GM18505 (cell line): ENCODE results near the gene KLK15.
A peak's percentile ranks its signal among the peaks of the same experiment; 100 is the strongest.

ENCODE experiments used
- ATAC-seq: cut with Tn5 transposase; IDR thresholded peaks from one replicate; pipeline ENCODE4 v1.9.1; 2021; ENCODE audit not compliant: unreplicated experiment
- POLR2A ChIP-seq: IDR thresholded peaks from 4 replicates; pipeline ENCODE4 v1.6.1; 2011; ENCODE audit warnings: borderline replicate concordance; ENCODE audit not compliant: insufficient read depth, insufficient read length; ENCODE audit errors: extremely low read depth

The KLK15 gene

DNA sequence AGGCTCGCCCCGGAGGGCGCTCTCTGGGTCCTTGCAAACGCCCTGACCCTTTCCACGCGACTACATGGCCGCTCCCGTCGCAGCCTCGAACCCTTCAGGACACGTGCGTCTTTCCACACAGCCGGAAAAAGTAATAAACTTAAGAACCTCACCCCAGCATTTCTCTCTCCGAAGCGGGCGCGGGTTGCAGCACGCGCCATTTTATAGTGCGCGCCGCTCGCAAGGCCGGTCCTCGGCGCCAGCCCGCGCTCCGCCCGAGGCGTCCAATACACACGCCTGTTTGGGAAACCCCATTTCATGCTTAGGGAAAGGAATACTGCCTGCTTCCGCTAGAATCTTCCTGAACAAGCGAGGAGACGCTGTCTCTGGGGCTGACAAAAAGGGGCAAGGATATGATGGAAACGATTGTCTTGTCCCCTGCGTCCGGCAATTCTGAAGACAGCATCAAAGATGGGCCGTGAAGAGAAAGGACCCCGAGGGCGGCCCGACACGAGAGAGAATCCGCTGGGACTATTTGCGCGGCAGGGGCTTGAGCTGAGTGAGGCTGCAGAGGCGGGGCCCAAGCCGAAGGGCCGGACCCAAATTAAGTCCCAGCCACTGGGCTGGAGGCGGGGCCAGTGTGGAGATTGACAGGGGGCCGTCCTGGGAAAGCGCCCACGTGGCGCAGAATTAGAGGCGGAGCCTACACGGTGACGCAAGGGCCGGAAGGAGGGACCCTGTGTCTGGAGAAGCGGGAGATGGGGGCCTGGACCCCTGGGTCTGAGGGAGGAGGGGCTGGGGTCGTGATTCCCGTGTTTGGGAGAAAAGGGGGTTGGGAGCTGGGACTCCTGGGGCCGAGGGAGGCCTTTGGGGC is 28.7 kb downstream of the KLK15 start:
- ATAC-seq: peak; percentile 89
- peak; percentile 99 for TF ChIP-seq POLR2A

DNA sequence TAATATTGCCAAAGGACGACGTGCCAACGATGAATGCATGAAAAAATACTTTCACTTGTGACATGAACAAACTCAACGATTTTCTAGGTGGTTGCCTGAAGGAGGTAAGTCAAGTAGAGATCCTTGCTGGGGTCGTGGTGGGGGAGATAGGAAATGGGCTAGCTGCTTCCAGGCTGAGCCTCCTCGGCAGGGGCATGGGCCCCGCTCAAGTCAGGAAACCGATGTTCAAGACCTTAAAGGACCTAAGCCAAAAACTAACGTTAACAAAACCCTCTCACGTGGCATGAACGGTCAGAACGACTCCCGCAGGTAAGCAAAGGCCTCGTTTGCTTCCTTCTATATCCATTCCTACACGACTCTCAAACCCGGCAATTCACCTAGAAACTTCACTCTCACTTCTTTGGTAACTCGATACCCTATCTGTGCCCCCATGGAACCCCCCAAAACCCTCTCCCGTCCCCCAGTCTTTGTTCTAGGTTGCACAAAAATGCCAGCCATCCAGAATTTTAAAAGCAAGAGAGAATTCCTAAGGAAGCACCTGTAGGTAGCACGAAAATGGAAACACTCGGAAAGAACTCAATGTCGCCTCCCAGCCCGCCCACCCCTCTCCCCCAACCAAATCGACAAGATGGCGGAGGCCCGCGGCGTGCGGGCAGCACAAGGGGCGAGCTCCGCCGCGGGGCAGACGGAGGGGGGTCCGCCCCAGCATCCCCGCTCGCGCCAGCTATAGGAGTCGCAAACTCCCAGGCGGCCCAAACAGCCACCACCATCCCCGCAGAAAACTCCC is 29.5 kb downstream of the KLK15 start:
- no peak for ATAC-seq
- TF ChIP-seq POLR2A: no peak

DNA sequence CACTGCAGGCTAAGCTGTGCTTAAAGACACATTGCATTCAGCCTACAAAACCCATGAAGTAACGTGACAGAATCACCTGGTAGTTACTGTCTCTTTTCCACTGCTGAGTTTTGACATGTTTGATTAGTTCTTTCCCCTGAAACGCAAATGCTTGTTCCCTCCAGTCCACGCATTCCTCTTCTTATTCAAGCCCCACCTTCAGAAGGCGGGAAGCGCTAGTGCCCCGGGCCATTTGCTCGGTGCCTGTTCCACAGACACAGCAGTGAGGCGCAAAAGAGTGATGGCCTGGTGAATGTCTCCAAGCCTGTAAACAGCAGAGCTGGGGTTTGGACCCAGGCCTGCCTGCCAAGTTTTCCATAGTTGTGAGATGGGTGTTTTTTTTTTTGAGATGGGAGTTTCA is 32.3 kb downstream of the KLK15 start:
- no peak for TF ChIP-seq POLR2A
- ATAC-seq: no peak

DNA sequence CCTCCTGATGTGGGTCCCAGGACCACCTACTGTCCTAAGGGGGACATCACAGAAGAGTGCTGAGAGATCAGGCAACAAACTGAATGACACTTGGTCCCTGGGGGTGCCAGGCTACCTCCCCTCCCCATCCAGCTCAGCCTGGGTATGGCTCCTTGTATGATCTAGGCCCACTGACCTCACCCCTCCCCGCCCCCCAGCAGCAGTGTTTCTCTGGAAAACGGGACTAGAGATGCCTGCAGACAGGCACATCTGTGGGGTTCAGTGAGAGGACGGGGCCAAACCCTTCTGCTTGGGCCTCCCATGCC is 33.9 kb downstream of the KLK15 start:
- no peak for TF ChIP-seq POLR2A
- ATAC-seq: no peak

DNA sequence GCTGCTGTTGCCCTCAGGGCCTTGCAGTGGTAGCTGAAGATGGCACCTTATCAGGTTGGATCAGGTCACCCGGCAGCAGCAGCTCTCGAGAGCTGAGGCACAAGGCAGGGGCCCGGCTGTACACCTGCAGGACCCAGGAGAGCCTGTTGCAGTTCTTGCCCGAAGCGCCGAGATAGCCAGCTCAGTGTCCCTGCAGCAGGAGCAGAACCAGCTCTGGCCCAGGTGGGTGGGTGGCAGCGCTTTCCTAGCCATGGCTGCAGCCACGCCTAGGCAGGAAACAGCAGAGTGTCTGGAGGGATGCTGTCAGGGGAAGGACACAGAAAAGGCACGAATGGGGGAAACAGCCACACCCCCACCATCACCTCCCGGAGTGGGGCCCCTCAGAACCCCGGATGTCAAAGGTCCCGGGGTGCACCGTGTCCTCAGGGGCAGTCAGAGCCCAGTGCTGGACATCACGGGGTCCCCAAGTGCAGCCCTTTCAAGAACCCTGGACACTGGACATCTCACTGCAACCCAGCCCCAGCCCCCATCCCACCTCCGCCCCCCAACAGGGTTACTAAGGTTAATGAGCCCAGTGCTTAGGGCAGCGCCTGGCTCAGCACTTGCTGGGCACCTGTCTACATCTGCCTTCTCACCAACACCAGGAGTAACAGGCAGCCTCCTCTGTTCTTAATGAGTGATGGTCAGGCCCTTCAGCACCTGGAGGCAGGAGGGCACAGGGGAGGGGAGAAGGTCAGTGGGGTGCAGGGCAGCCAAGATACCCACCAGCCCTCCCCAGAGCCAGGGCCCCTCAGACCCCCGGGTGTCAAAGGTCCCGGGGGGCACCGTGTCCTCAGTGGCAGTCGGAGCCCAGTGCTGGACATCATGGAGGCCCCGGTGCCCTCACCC is 34.5 kb downstream of the KLK15 start:
- no peak for ATAC-seq
- no peak for TF ChIP-seq POLR2A

DNA sequence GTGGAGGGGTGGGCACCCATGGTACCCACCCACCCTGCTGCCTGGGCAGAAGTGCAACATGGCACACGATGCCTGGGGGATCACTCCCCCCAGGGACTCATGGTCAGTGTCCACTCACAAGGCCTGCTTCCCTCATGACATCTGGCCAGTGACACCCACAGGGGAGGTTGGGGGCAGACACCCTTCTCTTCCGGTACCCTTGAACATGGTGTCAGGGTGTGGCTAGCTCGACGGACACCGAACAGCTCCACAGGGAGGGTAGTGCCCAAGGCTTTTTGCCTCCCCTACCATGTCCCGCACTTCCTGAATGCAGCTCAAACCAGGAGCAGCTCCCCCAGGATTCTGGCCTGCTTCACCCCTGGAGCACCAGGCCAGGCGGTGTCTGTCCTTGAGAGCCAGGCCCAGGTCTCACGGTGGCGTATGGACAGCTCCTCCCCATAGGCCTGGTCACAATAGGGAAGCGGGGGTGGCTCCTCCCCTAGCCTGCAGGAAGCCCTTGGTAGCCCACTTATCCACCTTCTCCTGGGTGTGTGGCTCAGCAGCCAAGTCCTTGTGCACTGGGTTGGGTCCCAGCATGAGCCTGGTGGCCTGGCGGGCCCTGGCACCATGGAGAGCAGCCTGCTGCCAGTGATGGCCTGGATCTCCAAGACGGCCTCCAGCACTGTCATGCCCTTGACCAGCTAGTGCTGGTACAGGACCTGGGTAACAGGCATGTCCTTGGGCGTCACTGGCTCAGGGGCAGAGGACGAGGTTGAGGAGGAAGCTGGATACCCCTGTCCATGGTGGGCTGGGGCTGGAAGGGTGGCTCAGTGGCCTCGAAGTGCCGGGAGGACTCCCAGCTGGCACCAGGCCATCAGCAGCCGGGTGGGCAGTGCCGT is 35.4 kb downstream of the KLK15 start:
- no peak for ATAC-seq
- TF ChIP-seq POLR2A: no peak

- no peak for ATAC-seq
- no peak for TF ChIP-seq POLR2A
Measured at GRCh38 chr19:50797429-50797780, 36.0 kb downstream of the KLK15 start.

- TF ChIP-seq POLR2A: peak; percentile 31
- no peak for ATAC-seq
Measured at GRCh38 chr19:50796634-50797428, 36.5 kb downstream of the KLK15 start.

DNA sequence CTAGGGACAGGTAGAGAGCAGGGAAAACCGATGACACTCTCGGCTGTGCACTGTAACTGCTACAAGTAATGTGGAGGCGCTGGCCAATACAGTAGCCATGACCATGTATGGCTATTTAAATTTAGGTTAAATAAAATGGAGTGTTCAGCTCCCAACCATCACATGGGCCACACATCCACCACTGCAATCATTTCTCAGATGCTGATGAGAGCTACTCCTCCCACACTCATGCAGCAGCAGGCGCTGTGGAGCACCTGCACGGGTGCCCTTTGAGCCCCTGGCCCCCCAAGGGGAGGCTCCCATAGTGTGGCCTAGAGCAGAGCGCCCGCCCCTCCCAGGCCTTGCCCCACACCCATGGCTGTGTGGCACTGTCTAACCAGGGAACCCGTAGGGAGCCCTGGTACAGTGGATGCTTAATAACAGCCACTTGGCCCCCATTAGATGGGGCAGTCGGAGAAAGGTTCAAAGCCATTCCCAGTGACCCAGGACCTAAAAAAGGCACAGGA is 37.2 kb downstream of the KLK15 start:
- peak; percentile 47 for TF ChIP-seq POLR2A
- no peak for ATAC-seq

DNA sequence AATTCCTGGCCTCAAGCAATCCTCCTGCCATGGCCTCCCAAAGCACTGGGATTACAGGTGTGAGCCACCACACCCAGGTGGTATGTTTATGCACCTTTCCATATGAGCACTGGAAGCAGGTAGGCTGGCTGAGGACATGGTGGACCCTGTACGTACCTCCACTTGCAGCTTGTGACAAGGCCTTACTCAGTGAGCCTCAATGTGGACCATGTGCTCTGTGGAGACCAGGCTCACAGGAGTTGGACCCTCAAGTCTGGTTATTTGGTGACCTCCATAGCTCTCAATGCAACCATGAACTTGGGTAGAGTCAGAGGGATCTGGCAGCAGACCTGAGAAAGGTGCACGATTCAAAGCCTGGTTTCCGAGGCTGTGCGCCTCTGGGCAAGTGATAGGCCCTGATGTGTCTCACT is 37.7 kb downstream of the KLK15 start:
- TF ChIP-seq POLR2A: no peak
- no peak for ATAC-seq

GRCh38 chr19:50794876-50795663 is 38.3 kb downstream of the KLK15 start:
- TF ChIP-seq POLR2A: peak; percentile 62
- ATAC-seq: no peak
